MG63 (cell line): ENCODE data around the gene PBX1. TPM values are rescaled to one million over a fixed set of nuclear protein-coding genes. Genes with fewer than 3 reads are reported as not detected.

Experiments
- DNase-seq: peaks from one replicate; pipeline ENCODE4 v3.0.0-alpha.2; 2020
- H3K27me3 ChIP-seq: fragments of 250-450 bp; sonication (Bioruptor Pico); 2 replicates; pipeline ENCODE4 v1.5.1; 2020; ENCODE audit warnings: mild to moderate bottlenecking, moderate library complexity
- H3K36me3 ChIP-seq: fragments of 250-450 bp; sonication (Bioruptor Pico); 2 replicates; pipeline ENCODE4 v1.5.1; 2020; ENCODE audit warnings: mild to moderate bottlenecking, moderate library complexity
- H3K4me3 ChIP-seq: fragments of 250-450 bp; sonication (Bioruptor Pico); 2 replicates; pipeline ENCODE4 v1.5.1; 2020; ENCODE audit warnings: mild to moderate bottlenecking, moderate library complexity
- H3K9me3 ChIP-seq: fragments of 250-450 bp; sonication (Bioruptor Pico); 2 replicates; pipeline ENCODE4 v1.5.1; 2020; ENCODE audit warnings: mild to moderate bottlenecking, moderate library complexity
- total RNA-seq: library from RNA; depleted of rRNA; stranded (reverse); fragments of >200 nt; shearing (Covaris generic); gene quantifications from 2 replicates; pipeline ENCODE4 v1.2.3, GENCODE V29; 2014; ENCODE audit warnings: low replicate concordance

The PBX1 gene
- total RNA-seq, 1 experiment from 2014 or later = 0.36 TPM

DNA sequence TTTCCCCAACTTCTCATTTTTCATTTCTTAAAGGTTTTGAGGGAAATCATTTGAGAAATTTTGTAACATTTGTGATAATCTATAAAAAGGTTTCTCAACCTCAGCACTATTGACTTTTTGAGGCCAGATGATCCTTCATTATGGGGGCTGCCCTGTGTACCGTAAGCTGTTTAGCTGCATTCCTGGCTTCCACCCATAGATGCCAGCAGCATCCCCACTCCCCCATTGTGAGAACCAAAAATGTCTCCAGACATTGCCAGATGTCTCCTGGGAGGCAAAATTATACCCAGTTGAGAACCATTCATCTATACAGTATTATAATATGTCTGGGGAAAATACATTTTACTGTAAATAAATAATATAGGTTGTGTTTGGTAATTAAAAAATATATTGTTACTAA, 146.0 kb downstream of the PBX1 start:
- no peak for DNase-seq
- Histone ChIP-seq H3K9me3 (no peaks in the 10 kb centered on the region), H3K27me3 (no peaks in the 10 kb centered on the region; the same call in 1 of the 2 replicates), H3K36me3 (no peaks in the 10 kb centered on the region), H3K4me3 (no peak overlapping the region)

DNA sequence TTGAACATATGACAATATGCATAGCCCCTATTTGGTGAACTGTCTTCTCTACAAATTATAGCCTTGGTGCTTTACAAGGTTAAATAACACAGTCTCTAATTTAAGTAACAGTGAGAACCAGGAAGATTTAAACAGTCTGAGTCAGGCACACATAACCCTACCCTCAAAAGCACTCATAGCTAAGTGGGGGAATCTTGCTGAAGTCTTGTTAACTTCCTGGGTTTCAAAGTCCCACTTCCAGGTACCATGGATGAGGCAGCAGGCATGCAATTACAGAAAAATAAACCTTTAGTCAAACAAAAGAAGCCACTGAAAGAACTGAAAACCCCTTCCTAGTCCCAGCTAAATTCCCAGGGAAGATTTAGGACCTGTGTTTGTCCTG, 147.6 kb downstream of the PBX1 start:
- DNase-seq = no peak
- Histone ChIP-seq H3K4me3 (no peak overlapping the region), H3K27me3 (no peaks in the 10 kb centered on the region), H3K36me3 (no peaks in the 10 kb centered on the region), H3K9me3 (no peaks in the 10 kb centered on the region)

DNA sequence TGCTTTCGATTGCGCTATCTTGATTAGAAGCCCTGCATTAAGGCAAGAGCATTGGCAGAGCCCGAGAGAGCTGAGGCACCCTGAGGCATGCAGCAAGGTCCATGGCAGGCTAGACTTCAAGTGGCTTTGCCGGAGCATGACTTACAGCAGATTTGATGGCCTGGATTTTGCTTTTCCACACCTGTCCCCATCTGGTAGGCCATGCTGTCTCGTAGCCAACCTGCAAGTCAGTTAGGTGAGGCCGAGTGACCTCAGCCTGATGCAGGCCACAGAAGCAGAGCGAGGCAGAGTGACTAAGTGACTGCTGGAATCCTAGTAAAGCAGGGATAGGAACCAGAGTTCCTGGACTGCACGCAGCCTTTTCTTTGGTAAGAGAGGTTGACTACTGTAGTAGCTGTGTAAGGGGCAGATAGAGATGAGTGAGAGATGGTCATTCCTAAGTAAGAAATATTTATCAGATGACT, 148.9 kb downstream of the PBX1 start:
- Histone ChIP-seq H3K36me3 (no peaks in the 10 kb centered on the region), H3K4me3 (no peak overlapping the region), H3K27me3 (no peaks in the 10 kb centered on the region), H3K9me3 (no peaks in the 10 kb centered on the region)
- DNase-seq = peak; percentile 68

DNA sequence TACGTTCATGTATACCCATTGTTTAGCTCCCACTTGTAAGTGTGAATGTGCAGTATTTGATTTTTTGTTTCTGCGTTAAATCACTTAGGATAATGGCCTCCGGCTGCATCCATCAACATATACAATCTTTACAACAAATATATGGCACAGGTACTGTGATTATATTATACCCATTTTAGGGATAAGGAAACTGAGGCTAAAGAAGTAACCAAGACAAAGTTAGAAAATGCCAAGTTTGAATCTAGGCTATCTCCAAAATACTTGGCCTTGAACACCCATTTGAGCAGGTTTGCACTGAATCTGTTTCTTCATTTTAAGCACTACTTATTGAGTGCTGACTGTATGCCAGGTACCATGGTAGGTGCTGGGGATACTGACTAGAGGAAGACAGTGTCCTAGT, 149.6 kb downstream of the PBX1 start:
- Histone ChIP-seq H3K36me3 (no peaks in the 10 kb centered on the region), H3K27me3 (no peaks in the 10 kb centered on the region), H3K4me3 (no peak overlapping the region), H3K9me3 (no peaks in the 10 kb centered on the region)
- DNase-seq = no peak

DNA sequence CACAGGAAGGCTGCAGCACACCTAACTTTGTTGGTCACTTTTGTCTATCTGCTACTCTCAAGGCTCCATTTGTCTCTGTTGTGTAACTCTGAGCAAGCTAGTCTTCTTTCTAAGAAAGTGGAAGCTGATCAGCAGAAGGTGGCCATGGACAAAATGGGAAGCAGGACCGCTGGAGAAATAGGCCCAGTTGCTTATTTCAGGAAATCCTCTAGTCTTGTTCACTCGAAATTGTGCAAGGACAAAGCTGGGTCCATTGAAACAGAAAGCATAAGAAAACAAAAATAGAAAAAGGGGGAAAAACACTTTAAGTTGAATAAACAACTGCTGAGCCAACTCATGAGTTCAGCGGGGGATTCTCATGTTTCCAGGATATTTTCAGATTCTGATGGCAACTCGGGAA, 150.1 kb downstream of the PBX1 start:
- no peaks in the 10 kb centered on the region for H3K9me3 ChIP-seq
- H3K36me3 ChIP-seq = no peaks in the 10 kb centered on the region
- H3K4me3 ChIP-seq = no peak overlapping the region
- no peak for DNase-seq
- no peaks in the 10 kb centered on the region for H3K27me3 ChIP-seq

DNA sequence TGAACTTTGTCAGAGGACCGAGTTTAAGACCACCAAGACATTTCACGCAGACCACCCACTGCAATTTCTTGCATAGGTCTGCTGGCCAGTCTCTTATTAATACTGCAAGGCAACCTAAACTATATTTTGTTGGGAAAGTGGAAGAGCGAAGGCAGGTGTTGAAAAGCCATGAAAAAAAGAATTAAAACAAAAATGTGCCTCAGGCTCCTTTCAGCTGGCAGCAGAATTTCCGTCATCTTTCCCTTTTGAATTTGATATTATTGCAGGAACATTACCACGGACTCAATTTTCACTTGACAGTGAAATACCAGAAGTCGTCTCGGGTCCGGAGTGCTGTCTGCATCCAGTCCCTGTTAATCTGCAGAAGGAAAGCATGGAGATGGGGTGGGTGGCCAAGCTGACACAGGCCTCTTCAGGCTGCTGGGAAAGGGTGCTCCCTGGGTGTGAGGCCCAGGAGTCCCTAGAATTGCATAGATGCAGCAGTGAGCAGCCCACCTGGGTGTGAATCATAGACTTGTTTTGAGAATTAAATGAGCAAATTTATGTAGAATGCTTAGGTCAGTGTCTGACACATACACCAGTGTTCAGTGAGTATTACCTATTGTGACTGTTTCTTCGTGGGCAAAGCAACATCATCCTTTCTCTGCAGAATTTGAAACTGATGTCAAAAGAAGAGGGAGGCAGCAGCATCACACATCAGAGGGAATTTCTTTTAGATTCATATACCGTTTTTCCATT, 150.7 kb downstream of the PBX1 start:
- H3K9me3 ChIP-seq = no peaks in the 10 kb centered on the region
- no peak for DNase-seq
- no peaks in the 10 kb centered on the region for H3K27me3 ChIP-seq
- H3K4me3 ChIP-seq = no peak overlapping the region
- no peaks in the 10 kb centered on the region for H3K36me3 ChIP-seq

DNA sequence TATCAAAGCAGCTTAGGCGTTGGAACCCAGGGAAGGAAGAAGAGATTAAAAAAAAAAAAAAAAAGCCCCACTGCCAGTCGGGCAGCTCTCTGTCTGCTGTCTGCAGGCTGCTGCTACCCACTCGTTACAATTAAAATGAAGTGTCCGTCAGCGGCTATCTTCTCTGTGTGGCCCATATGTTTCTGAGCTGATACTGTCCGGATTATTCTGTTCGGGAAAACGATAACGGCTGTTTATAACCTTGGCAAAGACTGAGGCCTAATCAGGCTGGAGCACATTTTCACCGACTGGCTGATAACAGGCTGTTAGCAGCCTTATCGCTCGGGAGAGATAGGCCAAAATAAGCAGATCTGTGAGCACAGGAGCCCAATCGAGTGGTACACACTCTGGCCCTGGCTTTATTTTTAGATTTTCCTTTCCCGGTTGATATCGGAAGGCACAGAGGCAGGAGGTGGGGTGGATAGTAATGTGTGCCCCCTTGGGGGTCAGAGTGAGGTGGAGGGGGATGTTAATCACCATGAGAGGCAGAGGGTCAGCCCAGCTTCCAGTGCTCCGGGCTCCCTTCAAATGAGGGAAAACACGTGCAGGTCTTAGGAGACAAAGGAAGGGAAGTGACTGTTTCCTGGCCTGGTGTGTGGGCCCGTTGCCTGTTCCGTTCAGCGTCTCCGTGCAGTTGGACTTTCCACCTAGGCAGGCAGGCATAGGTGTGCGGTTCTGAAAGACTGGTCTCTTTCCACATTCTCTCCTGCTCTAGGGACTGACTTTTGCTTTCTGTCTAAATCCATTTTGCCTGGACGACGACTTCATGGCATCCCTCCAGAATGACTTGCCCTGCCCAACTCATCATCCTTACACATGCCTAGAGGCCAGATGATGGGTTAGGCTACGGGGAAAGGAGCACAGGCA, 153.4 kb downstream of the PBX1 start:
- Histone ChIP-seq H3K36me3 (no peaks in the 10 kb centered on the region), H3K27me3 (no peaks in the 10 kb centered on the region), H3K4me3 (no peak overlapping the region), H3K9me3 (no peaks in the 10 kb centered on the region)
- no peak for DNase-seq

DNA sequence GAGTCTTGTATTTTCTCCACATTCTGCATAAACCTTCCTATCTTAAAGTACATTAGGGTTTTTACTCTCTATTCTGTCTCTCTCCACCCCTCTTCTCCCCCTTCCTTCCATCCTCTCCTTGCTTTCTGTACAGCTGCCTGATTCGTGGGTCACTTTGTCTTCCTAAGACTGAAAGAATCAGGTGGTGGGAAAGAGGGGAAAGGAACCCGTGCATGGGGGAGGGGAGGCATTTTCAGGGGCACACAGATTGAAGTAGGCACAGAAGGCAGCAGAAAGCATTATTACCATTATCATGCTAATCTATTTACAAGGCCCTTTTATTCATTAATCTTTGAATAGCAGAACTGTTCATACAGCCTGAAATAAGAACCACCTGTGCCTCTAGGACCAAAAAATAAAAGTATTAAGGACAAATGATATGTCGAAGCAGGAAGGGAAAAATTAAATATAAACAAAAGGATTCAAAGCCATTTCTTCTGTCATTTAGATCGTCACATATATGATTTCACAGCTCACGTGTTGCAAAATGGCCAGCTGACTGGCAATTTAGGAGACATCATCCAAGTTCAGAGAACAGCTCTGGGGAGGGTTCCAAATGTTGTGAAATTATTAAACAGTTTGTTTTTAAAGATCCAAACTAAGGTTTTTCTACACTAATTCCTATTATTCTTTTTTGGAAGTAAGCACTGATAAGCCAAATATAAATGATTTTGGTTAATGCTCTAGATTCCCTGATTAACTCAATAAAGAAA, 154.6 kb downstream of the PBX1 start:
- DNase-seq = no peak
- Histone ChIP-seq H3K4me3 (no peak overlapping the region), H3K36me3 (no peaks in the 10 kb centered on the region), H3K9me3 (no peaks in the 10 kb centered on the region), H3K27me3 (no peaks in the 10 kb centered on the region)

DNA sequence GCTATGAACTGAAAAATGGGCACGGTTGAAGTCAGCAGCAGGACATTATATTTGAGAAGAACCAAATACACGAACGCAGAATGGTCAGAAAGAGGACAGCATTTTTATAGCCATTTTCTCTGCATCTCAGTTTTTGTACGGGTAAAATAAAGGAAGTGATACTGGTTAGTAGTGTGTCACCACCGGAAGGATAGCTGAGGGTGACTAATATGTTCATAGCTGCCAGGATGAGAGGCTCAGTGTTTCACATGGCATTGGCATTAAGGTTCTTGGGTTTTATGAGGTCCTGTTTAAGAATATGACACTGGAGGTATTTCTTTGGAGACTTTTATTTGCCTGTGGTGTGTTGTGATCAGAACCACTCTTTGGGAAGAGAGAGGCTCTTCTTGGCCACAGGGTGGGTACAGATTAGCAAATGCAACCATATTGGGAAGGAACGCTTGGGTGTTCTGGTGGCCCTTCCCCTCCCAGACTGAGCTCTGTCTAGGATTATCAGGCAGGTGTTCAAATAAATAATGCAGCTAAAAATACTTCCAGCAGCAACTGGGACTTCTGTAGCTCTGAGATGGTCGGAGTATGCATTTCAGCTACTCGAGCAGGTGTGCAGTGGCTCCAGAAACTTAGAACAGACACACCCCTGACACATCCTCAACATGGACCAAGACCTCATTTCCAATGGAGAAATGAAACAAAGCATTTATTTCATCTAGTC, 158.2 kb downstream of the PBX1 start:
- H3K36me3 ChIP-seq = no peaks in the 10 kb centered on the region
- H3K4me3 ChIP-seq = no peak overlapping the region
- H3K27me3 ChIP-seq = no peaks in the 10 kb centered on the region
- H3K9me3 ChIP-seq = no peaks in the 10 kb centered on the region
- DNase-seq = peak; percentile 42

DNA sequence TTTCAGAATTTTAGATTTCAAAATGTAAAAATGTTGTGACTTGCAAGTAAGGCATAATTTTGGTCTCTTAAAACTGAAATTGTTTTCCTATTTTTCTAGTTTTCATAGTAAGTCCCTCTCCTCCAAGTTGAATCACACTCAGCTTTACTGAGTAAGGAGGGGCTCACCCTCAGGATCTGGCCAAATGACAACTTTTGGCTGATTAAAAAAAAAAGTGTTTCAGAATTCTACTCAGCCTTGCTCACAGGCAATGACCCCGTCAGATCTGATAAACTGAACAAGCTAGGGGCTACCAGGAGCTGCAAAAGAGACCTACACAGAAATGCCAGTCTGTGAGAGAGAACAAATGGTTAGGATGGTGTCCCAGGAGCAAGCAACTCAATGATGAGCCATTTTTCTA, 159.8 kb downstream of the PBX1 start:
- H3K9me3 ChIP-seq = no peaks in the 10 kb centered on the region
- no peaks in the 10 kb centered on the region for H3K36me3 ChIP-seq
- DNase-seq = no peak

DNA sequence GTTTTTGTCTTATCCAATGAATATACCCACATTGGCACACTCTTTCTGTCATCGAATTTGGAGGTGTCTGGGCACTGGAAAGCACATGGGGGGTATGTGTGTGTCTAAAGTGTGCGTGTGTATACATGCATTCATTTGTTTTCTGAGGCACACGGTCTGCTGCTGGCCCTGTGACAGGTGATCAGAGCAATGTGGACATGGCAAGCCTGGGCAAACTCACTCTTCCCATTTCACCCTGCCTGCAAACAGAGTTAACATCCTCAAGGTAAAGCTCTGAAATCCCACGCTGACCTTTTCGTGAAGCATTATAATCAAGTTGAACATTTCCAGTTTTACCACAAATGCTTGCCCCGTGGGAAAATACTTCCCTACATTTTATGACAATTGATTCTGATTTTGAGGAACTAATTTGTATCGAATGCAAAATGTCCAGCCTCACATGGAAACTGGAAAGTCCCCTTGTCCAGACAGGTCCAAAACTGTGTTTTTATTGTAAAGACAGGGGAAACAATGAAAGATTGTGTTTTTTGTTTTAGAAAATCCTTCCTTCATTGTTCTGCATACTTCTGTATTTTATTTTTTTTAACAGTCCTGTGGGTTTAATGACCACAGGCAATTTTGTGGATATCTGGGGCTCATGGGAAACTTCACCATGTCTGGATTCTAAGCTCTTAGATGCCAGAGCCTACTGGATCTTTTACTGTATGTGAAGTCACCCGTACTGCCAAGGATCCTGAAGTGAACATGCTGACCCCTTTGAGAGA, 160.9 kb downstream of the PBX1 start:
- H3K27me3 ChIP-seq = no peaks in the 10 kb centered on the region
- no peak for DNase-seq
- no peak overlapping the region for H3K4me3 ChIP-seq
- H3K36me3 ChIP-seq = no peaks in the 10 kb centered on the region
- no peaks in the 10 kb centered on the region for H3K9me3 ChIP-seq

More for the DNA sequence above, 159.8 kb downstream of the PBX1 start:
- Histone ChIP-seq H3K27me3 (no peaks in the 10 kb centered on the region), H3K4me3 (no peak overlapping the region)

DNA sequence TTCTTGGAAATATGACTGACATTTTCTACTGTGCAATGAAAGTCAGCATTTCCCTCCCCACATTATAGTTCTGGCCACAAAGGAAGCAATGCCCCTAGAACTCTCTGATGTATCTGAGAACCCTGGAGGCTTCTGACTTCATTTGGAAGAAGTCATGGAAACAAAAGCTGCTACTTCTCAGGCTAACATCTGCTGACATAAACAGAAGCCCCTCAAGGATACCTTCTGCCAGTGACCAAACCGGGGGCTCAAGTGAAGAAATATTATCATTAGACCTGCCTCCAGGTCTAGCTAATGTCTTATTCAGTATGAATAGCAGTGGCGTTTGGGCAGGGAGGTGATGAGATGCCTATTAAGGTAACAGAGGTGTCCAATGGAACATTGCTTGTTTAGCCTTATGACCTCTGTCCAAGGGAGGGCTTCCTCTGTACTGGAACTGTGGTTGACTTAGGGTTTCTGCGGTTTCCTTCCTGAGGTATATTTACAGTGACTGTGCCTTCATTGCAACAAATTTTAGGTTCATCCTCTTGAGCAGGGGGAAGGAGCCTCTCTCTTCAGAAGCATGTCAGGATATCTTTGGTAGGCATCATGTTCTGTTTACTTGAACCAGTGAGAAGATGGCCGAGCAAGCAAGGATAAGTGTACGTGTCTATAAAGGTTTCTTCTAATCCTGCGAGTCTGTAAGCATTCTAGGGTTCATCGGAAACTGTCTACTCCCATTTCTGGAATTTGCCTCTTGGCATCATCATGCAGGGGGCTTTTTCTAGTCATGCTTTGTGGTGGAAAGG, 161.7 kb downstream of the PBX1 start:
- no peak overlapping the region for H3K4me3 ChIP-seq
- no peaks in the 10 kb centered on the region for H3K36me3 ChIP-seq
- no peaks in the 10 kb centered on the region for H3K9me3 ChIP-seq
- no peaks in the 10 kb centered on the region for H3K27me3 ChIP-seq
- DNase-seq = no peak

DNA sequence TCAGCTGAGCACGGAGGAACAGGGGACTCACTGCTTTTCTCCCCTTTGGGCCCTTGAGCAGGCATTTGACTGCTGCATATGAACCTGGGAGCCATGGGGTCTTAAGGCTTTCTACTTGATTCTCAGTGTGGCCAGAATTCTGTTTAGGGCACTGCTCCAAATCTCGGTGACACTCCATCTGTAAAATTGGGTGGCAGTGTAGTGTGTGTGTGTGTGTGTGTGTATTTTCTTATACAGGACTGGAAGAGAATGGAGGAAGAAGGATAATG, 162.2 kb downstream of the PBX1 start:
- no peaks in the 10 kb centered on the region for H3K27me3 ChIP-seq
- no peak for DNase-seq
- no peak overlapping the region for H3K4me3 ChIP-seq
- no peaks in the 10 kb centered on the region for H3K9me3 ChIP-seq
- no peaks in the 10 kb centered on the region for H3K36me3 ChIP-seq

DNA sequence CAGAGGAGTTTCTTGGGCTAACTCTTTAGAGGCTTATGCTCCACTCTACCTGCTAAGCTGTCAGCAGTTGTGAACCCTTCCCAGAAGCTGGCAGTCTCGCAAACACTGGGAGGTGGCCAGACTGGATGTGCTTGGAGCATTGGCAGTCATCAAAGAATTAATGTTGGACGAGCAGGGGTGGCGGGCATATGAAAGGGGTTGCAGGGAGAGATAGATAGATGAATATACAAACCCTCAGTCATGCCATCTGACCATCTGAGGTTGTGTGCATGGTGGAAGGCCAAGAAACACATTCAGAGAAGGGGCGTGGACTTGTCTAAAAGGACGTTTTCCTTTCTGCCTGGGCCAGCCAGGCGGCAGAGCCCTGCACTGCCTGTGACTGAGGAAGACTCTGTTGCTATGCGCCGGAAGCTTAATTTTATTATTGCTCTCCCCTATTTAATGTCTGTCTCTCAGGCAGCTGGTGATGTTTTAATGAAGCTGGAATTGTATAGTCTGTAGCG, 164.4 kb downstream of the PBX1 start:
- no peak for DNase-seq
- Histone ChIP-seq H3K4me3 (no peak overlapping the region), H3K27me3 (no peaks in the 10 kb centered on the region), H3K36me3 (no peaks in the 10 kb centered on the region), H3K9me3 (no peaks in the 10 kb centered on the region)

DNA sequence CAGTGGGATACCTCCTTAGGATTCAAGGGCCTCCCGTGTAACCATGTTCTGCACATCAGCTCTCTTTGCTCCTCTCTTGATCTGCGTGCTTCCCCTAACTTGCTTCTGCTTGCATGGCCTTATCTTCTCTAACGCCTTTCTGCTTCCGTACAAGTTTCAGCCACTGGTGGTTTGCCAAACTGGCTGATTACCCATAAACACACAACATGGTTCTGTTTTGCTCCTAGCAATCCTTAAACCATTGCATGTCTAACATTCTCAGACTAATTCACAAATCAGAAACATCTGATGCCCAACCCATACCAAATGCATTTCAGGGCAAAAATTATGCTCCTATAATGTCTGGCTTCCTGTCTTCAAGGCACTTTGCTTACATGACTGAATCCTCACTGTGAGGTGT, 166.4 kb downstream of the PBX1 start:
- H3K27me3 ChIP-seq = no peaks in the 10 kb centered on the region
- no peak for DNase-seq
- no peaks in the 10 kb centered on the region for H3K36me3 ChIP-seq
- no peak overlapping the region for H3K4me3 ChIP-seq
- no peaks in the 10 kb centered on the region for H3K9me3 ChIP-seq
